GM23338 (cell line): ENCODE results near the gene HNRNPAB. TPM values are rescaled to one million over a fixed set of nuclear protein-coding genes. Genes with fewer than 3 reads are reported as not detected.

Experiments used
- ATAC-seq: fragments of 200-7000 bp; cut with Tn5 transposase; 3 replicates; pipeline ENCODE4 v1.9.1; 2020
- DNase-seq: peaks from one replicate; pipeline ENCODE4 v3.0.0-alpha.2; 2015; ENCODE audit warnings: low spot score
- H2AFZ ChIP-seq: fragments of 200-600 bp; sonication (generic); 2 replicates; pipeline ENCODE4 v1.8.0; 2016; ENCODE audit warnings: antibody characterized with exemption, mild to moderate bottlenecking, moderate library complexity
- H3F3A ChIP-seq: fragments of 200-600 bp; sonication (generic); replicated peaks from 2 replicates; pipeline ENCODE4 v1.8.0; 2017; ENCODE audit warnings: antibody characterized with exemption, mixed run types, low read depth
- H3K27ac ChIP-seq: fragments of 200-600 bp; sonication (generic); 2 replicates; pipeline ENCODE4 v1.6.1; 2016; ENCODE audit warnings: low read depth
- H3K27me3 ChIP-seq: fragments of 200-600 bp; sonication (generic); 2 replicates; pipeline ENCODE4 v1.8.0; 2016; ENCODE audit warnings: mild to moderate bottlenecking, mixed run types, moderate library complexity; ENCODE audit not compliant: insufficient read depth
- H3K36me3 ChIP-seq: fragments of 200-600 bp; sonication (generic); 2 replicates; pipeline ENCODE4 v1.8.0; 2016; ENCODE audit warnings: mild to moderate bottlenecking; ENCODE audit not compliant: insufficient read depth
- H3K4me1 ChIP-seq: fragments of 200-600 bp; sonication (generic); 2 replicates; pipeline ENCODE4 v1.8.0; 2016; ENCODE audit warnings: mild to moderate bottlenecking, moderate library complexity; ENCODE audit not compliant: insufficient read depth
- H3K4me2 ChIP-seq: fragments of 200-600 bp; sonication (generic); 2 replicates; pipeline ENCODE4 v1.7.1; 2017; ENCODE audit warnings: mixed run types
- H3K4me3 ChIP-seq: fragments of 200-600 bp; sonication (generic); 2 replicates; pipeline ENCODE4 v1.6.1; 2016; ENCODE audit warnings: mixed run types
- H3K79me2 ChIP-seq: fragments of 200-600 bp; sonication (generic); replicated peaks from 2 replicates; pipeline ENCODE4 v1.8.0; 2017; ENCODE audit warnings: mild to moderate bottlenecking; ENCODE audit not compliant: insufficient read depth
- H3K9me2 ChIP-seq: fragments of 200-600 bp; sonication (generic); 2 replicates; pipeline ENCODE4 v1.8.0; 2017; ENCODE audit not compliant: insufficient read depth
- H4K20me1 ChIP-seq: fragments of 200-600 bp; sonication (generic); replicated peaks from 2 replicates; pipeline ENCODE4 v1.8.0; 2017; ENCODE audit warnings: mild to moderate bottlenecking; ENCODE audit not compliant: insufficient read depth
- H3K27ac Mint-ChIP-seq: 2 replicates; pipeline ENCODE4 v1.8.0; 2020; ENCODE audit warnings: inconsistent platforms, mild to moderate bottlenecking, moderate library complexity, mixed read lengths
- H3K27me3 Mint-ChIP-seq: 3 replicates; pipeline ENCODE4 v1.8.0; 2022; ENCODE audit warnings: low read depth, mild to moderate bottlenecking, moderate library complexity, mixed read lengths, inconsistent platforms; ENCODE audit not compliant: insufficient read depth, poor library complexity
- H3K36me3 Mint-ChIP-seq: 3 replicates; pipeline ENCODE4 v1.8.0; 2021; ENCODE audit warnings: low read depth, mild to moderate bottlenecking, inconsistent platforms, moderate library complexity, mixed read lengths
- H3K4me1 Mint-ChIP-seq: 3 replicates; pipeline ENCODE4 v1.8.0; 2020; ENCODE audit warnings: mild to moderate bottlenecking, inconsistent platforms, mixed read lengths
- H3K4me3 Mint-ChIP-seq: 3 replicates; pipeline ENCODE4 v1.8.0; 2021; ENCODE audit warnings: moderate library complexity, mild to moderate bottlenecking, inconsistent platforms, mixed read lengths
- H3K9me3 Mint-ChIP-seq: 3 replicates; pipeline ENCODE4 v1.8.0; 2020; ENCODE audit warnings: moderate library complexity, mild to moderate bottlenecking, inconsistent platforms, mixed read lengths
- CREB1 ChIP-seq: fragments of 250-450 bp; sonication (Bioruptor Pico); IDR thresholded peaks from 2 replicates; pipeline ENCODE4 v1.5.0; 2020; ENCODE audit warnings: low read depth, mild to moderate bottlenecking, moderate library complexity
- EZH2 ChIP-seq: fragments of 200-600 bp; sonication (generic); IDR thresholded peaks from one replicate; pipeline ENCODE4 v1.8.0; 2017; ENCODE audit warnings: antibody characterized with exemption, mild to moderate bottlenecking, low read depth; ENCODE audit not compliant: unreplicated experiment
- JUNB ChIP-seq: IDR thresholded peaks from one replicate; pipeline ENCODE4 v1.6.1; 2016; ENCODE audit warnings: antibody characterized with exemption; ENCODE audit not compliant: unreplicated experiment
- NANOG ChIP-seq: IDR thresholded peaks from 2 replicates; pipeline ENCODE4 v1.6.1; 2016; ENCODE audit warnings: antibody characterized with exemption, borderline replicate concordance
- REST ChIP-seq: IDR thresholded peaks from one replicate; pipeline ENCODE4 v1.6.1; 2018; ENCODE audit warnings: antibody characterized with exemption; ENCODE audit not compliant: unreplicated experiment
- STAT1 ChIP-seq: IDR thresholded peaks from one replicate; pipeline ENCODE4 v1.6.1; 2016; ENCODE audit warnings: antibody characterized with exemption; ENCODE audit not compliant: unreplicated experiment
- ZNF114 ChIP-seq: fragments of 250-450 bp; sonication (Bioruptor Pico); IDR thresholded peaks from 2 replicates; pipeline ENCODE4 v1.5.0; 2020; ENCODE audit warnings: mild to moderate bottlenecking, moderate library complexity
- ZNF331 ChIP-seq: fragments of 250-450 bp; sonication (Bioruptor Pico); IDR thresholded peaks from 2 replicates; pipeline ENCODE4 v1.5.0; 2020; ENCODE audit warnings: low read depth, mild to moderate bottlenecking, moderate library complexity
- polyA plus RNA-seq: library from polyadenylated mRNA; unstranded; fragments of >200 nt; fragmentation: Nextera tagmentation; extraction: Ambion mirVana; gene quantifications from 2 replicates; pipeline ENCODE4 v1.2.1, GENCODE V29; 2016
- total RNA-seq: library from RNA; depleted of rRNA; stranded (reverse); fragments of >200 nt; shearing (Covaris generic); gene quantifications from 2 replicates; pipeline ENCODE4 v1.2.3, GENCODE V29; 2014
- TF ChIP-seq, protein P1 (sequence below), 2 experiments: fragments of 200-600 bp in 1 of 2; sonication (generic) in 1 of 2; conservative IDR thresholded peaks; 2 replicates each; pipeline versions ENCODE4 v1.5.1 to v1.6.1; 2016 to 2017; ENCODE audit warnings: antibody characterized with exemption in 2 of 2, low read depth in 2 of 2, mild to moderate bottlenecking in 2 of 2, moderate library complexity in 1 of 2
- TF ChIP-seq, protein P2 (sequence below): IDR thresholded peaks from 2 replicates; pipeline ENCODE4 v1.6.1; 2016; ENCODE audit warnings: antibody characterized with exemption
- TF ChIP-seq, protein P3 (sequence below): fragments of 250-450 bp; sonication (Bioruptor Pico); IDR thresholded peaks from 2 replicates; pipeline ENCODE4 v1.5.0; 2020; ENCODE audit warnings: mild to moderate bottlenecking, moderate library complexity

The HNRNPAB gene
- total and polyA plus RNA-seq, 2 experiments from 2014 or later: 304 to 579 TPM

DNA sequence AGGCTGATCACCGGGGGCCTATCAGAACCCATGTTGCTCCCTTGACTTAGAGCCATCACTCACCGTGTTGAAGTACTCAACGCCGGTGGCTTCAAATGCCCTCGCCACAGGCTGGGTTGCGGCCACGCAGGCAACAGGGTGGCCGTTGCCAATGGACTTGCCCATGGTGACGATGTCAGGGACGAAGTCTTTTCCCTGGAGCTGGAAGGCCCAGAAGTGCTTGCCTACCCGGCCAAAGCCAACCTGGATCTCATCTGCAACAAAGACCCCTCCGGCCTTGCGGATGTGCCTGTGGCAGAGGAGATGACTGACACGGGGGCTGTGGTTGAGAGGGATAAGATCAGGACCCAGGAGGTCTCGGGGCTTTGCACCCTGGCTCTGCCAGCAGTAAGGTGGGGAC, 18.0 kb downstream of the HNRNPAB start (continued):
- TF ChIP-seq CREB1 (CRISPR knock-in tag): no peak
- TF ChIP-seq, protein P1, sequence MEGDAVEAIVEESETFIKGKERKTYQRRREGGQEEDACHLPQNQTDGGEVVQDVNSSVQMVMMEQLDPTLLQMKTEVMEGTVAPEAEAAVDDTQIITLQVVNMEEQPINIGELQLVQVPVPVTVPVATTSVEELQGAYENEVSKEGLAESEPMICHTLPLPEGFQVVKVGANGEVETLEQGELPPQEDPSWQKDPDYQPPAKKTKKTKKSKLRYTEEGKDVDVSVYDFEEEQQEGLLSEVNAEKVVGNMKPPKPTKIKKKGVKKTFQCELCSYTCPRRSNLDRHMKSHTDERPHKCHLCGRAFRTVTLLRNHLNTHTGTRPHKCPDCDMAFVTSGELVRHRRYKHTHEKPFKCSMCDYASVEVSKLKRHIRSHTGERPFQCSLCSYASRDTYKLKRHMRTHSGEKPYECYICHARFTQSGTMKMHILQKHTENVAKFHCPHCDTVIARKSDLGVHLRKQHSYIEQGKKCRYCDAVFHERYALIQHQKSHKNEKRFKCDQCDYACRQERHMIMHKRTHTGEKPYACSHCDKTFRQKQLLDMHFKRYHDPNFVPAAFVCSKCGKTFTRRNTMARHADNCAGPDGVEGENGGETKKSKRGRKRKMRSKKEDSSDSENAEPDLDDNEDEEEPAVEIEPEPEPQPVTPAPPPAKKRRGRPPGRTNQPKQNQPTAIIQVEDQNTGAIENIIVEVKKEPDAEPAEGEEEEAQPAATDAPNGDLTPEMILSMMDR (conservative IDR thresholded peaks at IDR 0.05; ENCODE audit: low read depth in 2 of 2): no peak
- no peak for TF ChIP-seq ZNF331
- TF ChIP-seq, protein P2, sequence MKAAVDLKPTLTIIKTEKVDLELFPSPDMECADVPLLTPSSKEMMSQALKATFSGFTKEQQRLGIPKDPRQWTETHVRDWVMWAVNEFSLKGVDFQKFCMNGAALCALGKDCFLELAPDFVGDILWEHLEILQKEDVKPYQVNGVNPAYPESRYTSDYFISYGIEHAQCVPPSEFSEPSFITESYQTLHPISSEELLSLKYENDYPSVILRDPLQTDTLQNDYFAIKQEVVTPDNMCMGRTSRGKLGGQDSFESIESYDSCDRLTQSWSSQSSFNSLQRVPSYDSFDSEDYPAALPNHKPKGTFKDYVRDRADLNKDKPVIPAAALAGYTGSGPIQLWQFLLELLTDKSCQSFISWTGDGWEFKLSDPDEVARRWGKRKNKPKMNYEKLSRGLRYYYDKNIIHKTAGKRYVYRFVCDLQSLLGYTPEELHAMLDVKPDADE: no peak
- no peak for TF ChIP-seq EZH2
- no peak for TF ChIP-seq REST
- TF ChIP-seq NANOG: no peak
- TF ChIP-seq ZNF114 (CRISPR knock-in tag): no peak

GRCh38 chr5:178223196-178223773, 19.0 kb downstream of the HNRNPAB start:
- Histone ChIP-seq H4K20me1 (peaks cover 12% of the 10 kb centered on the region; the same call in 1 of the 2 replicates), H3K9me2 (no peaks in the 10 kb centered on the region), H3K79me2 (no peaks in the 10 kb centered on the region), H3F3A (no peaks in the 10 kb centered on the region), H3K36me3 (peaks cover 4% of the 10 kb centered on the region), H2AFZ (no peak overlapping the region), H3K27ac (no peak overlapping the region), H3K4me2 (no peak overlapping the region), H3K4me3 (no peak overlapping the region), H3K4me1 (peaks cover 15% of the 10 kb centered on the region; the same call in 1 of the 2 replicates), H3K27me3 (no peaks in the 10 kb centered on the region)
- 0 out of 3 replicates have a peak overlapping the region, but pooled peaks have one; percentile 23 for H3K4me3 Mint-ChIP-seq
- DNase-seq (no peak), ATAC-seq (peak; percentile 19)
- H3K27ac Mint-ChIP-seq: peak overlapping the region; percentile 74
- H3K27me3 Mint-ChIP-seq: peaks cover 4% of the 10 kb centered on the region
- peaks cover 18% of the 10 kb centered on the region for H3K4me1 Mint-ChIP-seq
- no peaks in the 10 kb centered on the region; the same call in 2 of the 3 replicates for H3K9me3 Mint-ChIP-seq
- peaks cover 58% of the 10 kb centered on the region for H3K36me3 Mint-ChIP-seq
- TF ChIP-seq NANOG (no peak), STAT1 (no peak), JUNB (no peak)
- TF ChIP-seq, protein P2: no peak
- TF ChIP-seq, protein P3, sequence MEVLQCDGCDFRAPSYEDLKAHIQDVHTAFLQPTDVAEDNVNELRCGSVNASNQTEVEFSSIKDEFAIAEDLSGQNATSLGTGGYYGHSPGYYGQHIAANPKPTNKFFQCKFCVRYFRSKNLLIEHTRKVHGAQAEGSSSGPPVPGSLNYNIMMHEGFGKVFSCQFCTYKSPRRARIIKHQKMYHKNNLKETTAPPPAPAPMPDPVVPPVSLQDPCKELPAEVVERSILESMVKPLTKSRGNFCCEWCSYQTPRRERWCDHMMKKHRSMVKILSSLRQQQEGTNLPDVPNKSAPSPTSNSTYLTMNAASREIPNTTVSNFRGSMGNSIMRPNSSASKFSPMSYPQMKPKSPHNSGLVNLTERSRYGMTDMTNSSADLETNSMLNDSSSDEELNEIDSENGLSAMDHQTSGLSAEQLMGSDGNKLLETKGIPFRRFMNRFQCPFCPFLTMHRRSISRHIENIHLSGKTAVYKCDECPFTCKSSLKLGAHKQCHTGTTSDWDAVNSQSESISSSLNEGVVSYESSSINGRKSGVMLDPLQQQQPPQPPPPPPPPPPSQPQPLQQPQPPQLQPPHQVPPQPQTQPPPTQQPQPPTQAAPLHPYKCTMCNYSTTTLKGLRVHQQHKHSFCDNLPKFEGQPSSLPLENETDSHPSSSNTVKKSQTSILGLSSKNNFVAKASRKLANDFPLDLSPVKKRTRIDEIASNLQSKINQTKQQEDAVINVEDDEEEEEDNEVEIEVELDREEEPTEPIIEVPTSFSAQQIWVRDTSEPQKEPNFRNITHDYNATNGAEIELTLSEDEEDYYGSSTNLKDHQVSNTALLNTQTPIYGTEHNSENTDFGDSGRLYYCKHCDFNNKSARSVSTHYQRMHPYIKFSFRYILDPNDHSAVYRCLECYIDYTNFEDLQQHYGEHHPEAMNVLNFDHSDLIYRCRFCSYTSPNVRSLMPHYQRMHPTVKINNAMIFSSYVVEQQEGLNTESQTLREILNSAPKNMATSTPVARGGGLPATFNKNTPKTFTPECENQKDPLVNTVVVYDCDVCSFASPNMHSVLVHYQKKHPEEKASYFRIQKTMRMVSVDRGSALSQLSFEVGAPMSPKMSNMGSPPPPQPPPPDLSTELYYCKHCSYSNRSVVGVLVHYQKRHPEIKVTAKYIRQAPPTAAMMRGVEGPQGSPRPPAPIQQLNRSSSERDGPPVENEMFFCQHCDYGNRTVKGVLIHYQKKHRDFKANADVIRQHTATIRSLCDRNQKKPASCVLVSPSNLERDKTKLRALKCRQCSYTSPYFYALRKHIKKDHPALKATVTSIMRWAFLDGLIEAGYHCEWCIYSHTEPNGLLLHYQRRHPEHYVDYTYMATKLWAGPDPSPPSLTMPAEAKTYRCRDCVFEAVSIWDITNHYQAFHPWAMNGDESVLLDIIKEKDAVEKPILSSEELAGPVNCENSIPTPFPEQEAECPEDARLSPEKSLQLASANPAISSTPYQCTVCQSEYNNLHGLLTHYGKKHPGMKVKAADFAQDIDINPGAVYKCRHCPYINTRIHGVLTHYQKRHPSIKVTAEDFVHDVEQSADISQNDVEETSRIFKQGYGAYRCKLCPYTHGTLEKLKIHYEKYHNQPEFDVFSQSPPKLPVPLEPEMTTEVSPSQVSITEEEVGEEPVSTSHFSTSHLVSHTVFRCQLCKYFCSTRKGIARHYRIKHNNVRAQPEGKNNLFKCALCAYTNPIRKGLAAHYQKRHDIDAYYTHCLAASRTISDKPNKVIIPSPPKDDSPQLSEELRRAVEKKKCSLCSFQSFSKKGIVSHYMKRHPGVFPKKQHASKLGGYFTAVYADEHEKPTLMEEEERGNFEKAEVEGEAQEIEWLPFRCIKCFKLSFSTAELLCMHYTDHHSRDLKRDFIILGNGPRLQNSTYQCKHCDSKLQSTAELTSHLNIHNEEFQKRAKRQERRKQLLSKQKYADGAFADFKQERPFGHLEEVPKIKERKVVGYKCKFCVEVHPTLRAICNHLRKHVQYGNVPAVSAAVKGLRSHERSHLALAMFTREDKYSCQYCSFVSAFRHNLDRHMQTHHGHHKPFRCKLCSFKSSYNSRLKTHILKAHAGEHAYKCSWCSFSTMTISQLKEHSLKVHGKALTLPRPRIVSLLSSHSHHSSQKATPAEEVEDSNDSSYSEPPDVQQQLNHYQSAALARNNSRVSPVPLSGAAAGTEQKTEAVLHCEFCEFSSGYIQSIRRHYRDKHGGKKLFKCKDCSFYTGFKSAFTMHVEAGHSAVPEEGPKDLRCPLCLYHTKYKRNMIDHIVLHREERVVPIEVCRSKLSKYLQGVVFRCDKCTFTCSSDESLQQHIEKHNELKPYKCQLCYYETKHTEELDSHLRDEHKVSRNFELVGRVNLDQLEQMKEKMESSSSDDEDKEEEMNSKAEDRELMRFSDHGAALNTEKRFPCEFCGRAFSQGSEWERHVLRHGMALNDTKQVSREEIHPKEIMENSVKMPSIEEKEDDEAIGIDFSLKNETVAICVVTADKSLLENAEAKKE (CRISPR knock-in tag): peak; percentile 25; the same call in 1 of the 2 replicates
